HEK293T (cell line): ENCODE measurements around the gene DYNLL2.
A peak's percentile ranks its signal among the peaks of the same experiment; 100 is the strongest.
"Not testable (repeated sequence)": the region's sequence is repeated elsewhere in the genome, so short reads cannot be mapped to it uniquely, and the experiment has no call there.

Experiments
- CTCF ChIA-PET: fragments of 350-600 bp; formaldehyde crosslinking; extraction: SDS; loops from one replicate; lab custom pipeline; 2021; ENCODE audit warnings: antibody characterized with exemption, inconsistent platforms; lab: Yijun Ruan, JAX
- POLR2A ChIA-PET: fragments of 350-600 bp; formaldehyde crosslinking; extraction: SDS; loops from one replicate; lab custom pipeline; 2020; ENCODE audit warnings: antibody characterized with exemption, inconsistent platforms; lab: Yijun Ruan, JAX
- DNase-seq: peaks from one replicate; pipeline ENCODE4 v3.0.0; 2012; ENCODE audit warnings: mixed read lengths; ENCODE audit errors: extremely low spot score
- ARNT ChIP-seq: fragments of 450-650 bp; IDR thresholded peaks from 2 replicates; pipeline ENCODE4 v1.6.1; 2017; ENCODE audit warnings: mild to moderate bottlenecking
- BHLHE40 ChIP-seq: fragments of 450-650 bp; IDR thresholded peaks from 2 replicates; pipeline ENCODE4 v1.6.1; 2016; ENCODE audit warnings: mild to moderate bottlenecking, moderate library complexity, borderline replicate concordance
- CTBP1 ChIP-seq: fragments of 450-650 bp; IDR thresholded peaks from 2 replicates; pipeline ENCODE4 v1.6.1; 2016; ENCODE audit warnings: borderline replicate concordance
- ELF4 ChIP-seq: fragments of 450-650 bp; IDR thresholded peaks from 2 replicates; pipeline ENCODE4 v1.6.1; 2017; ENCODE audit warnings: antibody characterized with exemption
- FOXA1 ChIP-seq: fragments of 450-650 bp; IDR thresholded peaks from 2 replicates; pipeline ENCODE4 v1.6.1; 2016; ENCODE audit warnings: mild to moderate bottlenecking
- FOXK2 ChIP-seq: fragments of 450-650 bp; IDR thresholded peaks from 2 replicates; pipeline ENCODE4 v1.6.1; 2016; ENCODE audit warnings: mild to moderate bottlenecking
- FOXM1 ChIP-seq: fragments of 450-650 bp; IDR thresholded peaks from 2 replicates; pipeline ENCODE4 v1.6.1; 2017; ENCODE audit warnings: mild to moderate bottlenecking, borderline replicate concordance
- HDGF ChIP-seq: fragments of 450-650 bp; IDR thresholded peaks from 2 replicates; pipeline ENCODE4 v1.6.1; 2017; ENCODE audit warnings: antibody characterized with exemption, borderline replicate concordance
- L3MBTL2 ChIP-seq: fragments of 450-650 bp; conservative IDR thresholded peaks from 2 replicates; pipeline ENCODE4 v1.6.1; 2016; ENCODE audit warnings: mild to moderate bottlenecking
- LEF1 ChIP-seq: fragments of 450-650 bp; IDR thresholded peaks from 2 replicates; pipeline ENCODE4 v1.6.1; 2017; ENCODE audit warnings: mild to moderate bottlenecking, borderline replicate concordance
- NFRKB ChIP-seq: fragments of 450-650 bp; IDR thresholded peaks from 2 replicates; pipeline ENCODE4 v1.6.1; 2016; ENCODE audit warnings: mild to moderate bottlenecking, moderate library complexity
- SP1 ChIP-seq: fragments of 450-650 bp; IDR thresholded peaks from 2 replicates; pipeline ENCODE4 v1.6.1; 2017
- SUZ12 ChIP-seq: fragments of 450-650 bp; IDR thresholded peaks from 2 replicates; pipeline ENCODE4 v1.6.1; 2016; ENCODE audit warnings: mild to moderate bottlenecking
- TARDBP ChIP-seq: fragments of 450-650 bp; IDR thresholded peaks from 2 replicates; pipeline ENCODE4 v1.6.1; 2016
- ZNF384 ChIP-seq: fragments of 450-650 bp; IDR thresholded peaks from 2 replicates; pipeline ENCODE4 v1.6.1; 2016
- TF ChIP-seq, protein P1 (sequence below): fragments of 450-650 bp; IDR thresholded peaks from 2 replicates; pipeline ENCODE4 v1.6.1; 2016

Gene DYNLL2

DNA sequence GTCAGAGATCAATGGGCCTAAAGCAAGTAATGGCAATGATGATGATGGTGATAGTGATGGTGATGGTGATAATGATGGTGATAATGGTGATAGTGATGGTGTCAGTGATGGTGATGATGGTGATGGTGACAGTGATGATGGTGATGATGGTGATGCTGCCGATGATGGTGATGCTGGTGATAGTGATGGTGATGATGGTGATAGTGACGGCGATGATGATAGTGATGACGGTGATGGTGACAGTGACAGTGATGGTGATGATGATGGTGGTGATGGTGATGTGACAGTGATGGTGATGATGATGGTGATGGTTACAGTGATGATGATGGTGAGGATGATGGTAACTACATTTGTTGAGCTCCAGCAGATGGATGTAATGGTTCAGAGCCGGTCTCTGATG lies 34.2 kb downstream of the DYNLL2 start:
- DNase-seq: no peak
- TF ChIP-seq FOXK2 (no peak), CTBP1 (0 out of 2 replicates have a peak, but pooled peaks have one; percentile 15)
- ChIA-PET CTCF (no interaction called here), POLR2A (no interaction called here)

DNA sequence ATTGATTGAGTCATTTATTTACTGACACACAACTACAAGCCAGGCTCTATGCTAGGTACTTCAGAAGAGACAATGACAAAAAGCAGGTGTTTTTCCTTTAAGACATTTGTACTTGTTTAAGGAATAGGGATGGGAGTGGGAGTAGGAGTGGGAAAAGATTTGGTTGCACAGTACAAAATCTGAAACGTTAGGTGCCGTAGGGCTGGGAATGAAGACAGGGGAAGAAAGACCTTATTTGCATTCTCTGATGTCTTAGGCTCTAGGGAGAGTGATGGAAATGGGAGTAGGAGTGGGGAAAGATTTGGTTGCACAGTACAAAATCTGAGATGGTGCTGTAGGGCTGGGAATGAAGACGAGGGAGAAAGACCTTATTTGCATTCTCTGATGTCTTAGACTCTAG lies 36.3 kb downstream of the DYNLL2 start:
- no peak for DNase-seq
- ChIA-PET POLR2A (no interaction called here), CTCF (no interaction called here)
- TF ChIP-seq BHLHE40 (no peak), SP1 (no peak), FOXM1 (no peak), TARDBP (no peak), NFRKB (no peak), SUZ12 (no peak), L3MBTL2 (no peak), ELF4 (no peak), FOXA1 (no peak), ARNT (no peak), FOXK2 (no peak), CTBP1 (no peak), ZNF384 (no peak), HDGF (no peak), LEF1 (no peak)
- TF ChIP-seq, protein P1, sequence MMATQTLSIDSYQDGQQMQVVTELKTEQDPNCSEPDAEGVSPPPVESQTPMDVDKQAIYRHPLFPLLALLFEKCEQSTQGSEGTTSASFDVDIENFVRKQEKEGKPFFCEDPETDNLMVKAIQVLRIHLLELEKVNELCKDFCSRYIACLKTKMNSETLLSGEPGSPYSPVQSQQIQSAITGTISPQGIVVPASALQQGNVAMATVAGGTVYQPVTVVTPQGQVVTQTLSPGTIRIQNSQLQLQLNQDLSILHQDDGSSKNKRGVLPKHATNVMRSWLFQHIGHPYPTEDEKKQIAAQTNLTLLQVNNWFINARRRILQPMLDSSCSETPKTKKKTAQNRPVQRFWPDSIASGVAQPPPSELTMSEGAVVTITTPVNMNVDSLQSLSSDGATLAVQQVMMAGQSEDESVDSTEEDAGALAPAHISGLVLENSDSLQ: no peak

DNA sequence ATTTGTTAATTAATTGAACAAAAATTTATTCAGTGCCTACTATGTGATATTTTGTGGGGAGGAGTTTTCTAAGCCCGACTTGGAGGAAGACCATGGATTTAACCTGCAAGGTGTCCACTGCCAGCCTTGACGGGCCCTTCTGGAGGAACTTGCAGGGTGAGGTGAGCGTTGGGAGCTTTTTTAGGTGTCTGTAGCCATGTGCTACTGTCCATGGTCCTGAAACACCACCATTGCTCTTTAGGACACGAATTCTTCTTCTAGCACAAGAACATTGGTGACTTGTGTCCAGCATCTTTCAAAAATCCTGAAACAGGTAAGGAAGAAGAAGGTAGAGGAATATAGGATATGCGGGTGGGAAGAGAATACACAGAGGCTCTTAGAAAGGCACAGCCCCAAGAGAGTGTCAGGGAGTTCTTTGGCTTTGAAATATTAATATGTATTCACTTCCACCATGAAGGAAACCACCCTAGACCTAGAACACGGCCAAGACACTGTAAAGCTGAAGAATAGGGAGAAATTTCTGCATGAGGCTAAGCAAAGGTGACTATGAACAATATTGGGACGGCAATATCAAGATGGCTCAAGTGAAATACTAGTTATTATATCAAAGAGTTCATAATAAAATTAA lies 37.1 kb downstream of the DYNLL2 start:
- POLR2A ChIA-PET: no interaction called here
- TF ChIP-seq ELF4: no peak
- TF ChIP-seq ARNT: no peak
- no peak for TF ChIP-seq BHLHE40
- TF ChIP-seq ZNF384: no peak
- no peak for TF ChIP-seq SP1
- TF ChIP-seq FOXM1: no peak
- TF ChIP-seq TARDBP: no peak
- TF ChIP-seq LEF1: no peak
- no peak for TF ChIP-seq NFRKB
- no peak for TF ChIP-seq L3MBTL2
- no peak for TF ChIP-seq FOXK2
- TF ChIP-seq SUZ12: no peak
- TF ChIP-seq CTBP1: no peak
- no peak for TF ChIP-seq HDGF
- TF ChIP-seq, protein P1: no peak
- TF ChIP-seq FOXA1: no peak
- peak; percentile 51 for DNase-seq
- CTCF ChIA-PET: no interaction called here

DNA sequence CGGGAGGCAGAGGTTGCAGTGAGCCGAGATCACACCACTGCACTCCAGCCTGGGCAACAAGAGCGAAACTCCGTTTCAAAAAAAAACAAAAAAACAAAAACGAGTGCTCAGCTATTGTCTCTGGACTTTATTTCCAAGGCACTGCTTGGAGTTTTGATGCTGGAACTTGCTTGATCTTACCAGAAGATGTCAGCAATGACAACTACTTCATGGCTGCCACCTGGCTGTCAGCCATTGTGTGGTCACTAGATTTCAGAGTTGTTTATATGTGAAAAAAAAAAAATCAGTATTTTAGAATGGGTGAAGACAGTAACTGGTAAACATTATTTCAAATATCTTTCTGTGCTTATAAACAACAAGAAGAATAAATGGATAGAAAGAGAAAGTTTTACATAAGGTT lies 38.7 kb downstream of the DYNLL2 start:
- no peak for TF ChIP-seq L3MBTL2
- no peak for TF ChIP-seq FOXM1
- TF ChIP-seq HDGF: no peak
- no peak for TF ChIP-seq SUZ12
- no peak for TF ChIP-seq ARNT
- TF ChIP-seq FOXA1: no peak
- peak; percentile 76 for TF ChIP-seq ZNF384
- TF ChIP-seq, protein P1: peak; percentile 52; the same call in 1 of the 2 replicates
- no peak for TF ChIP-seq CTBP1
- no peak for TF ChIP-seq TARDBP
- TF ChIP-seq NFRKB: no peak
- TF ChIP-seq SP1: no peak
- TF ChIP-seq LEF1: no peak
- no peak for TF ChIP-seq FOXK2
- TF ChIP-seq ELF4: no peak
- TF ChIP-seq BHLHE40: no peak
- DNase-seq: peak; percentile 50
- CTCF ChIA-PET: interaction anchor here (0.7 to 1.0 kb wide), 3 partner anchors 40 to 113 kb away, joined by 3 to 4 read pairs (median 4); no protein-coding TSS in a partner anchor
- POLR2A ChIA-PET: no interaction called here

DNA sequence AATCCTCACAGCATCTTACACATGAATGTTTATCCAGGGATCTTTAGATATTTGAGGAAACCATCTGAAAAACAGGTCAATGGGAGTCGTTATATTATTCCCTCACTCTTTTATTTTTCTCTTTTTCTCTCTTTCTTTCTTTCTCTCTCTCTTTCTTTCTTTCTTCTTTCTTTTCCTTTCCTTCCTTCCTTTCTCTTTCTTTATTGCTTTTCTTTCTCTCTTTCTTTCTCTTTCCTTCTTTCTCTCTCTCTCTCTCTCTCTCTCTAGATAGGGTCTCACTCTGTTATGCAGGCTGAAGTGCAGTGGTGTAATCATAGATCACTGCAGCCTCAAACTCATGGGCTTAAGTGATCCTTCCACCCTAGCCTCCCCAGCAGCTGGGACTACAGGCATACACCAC lies 44.6 kb downstream of the DYNLL2 start:
- no peak for DNase-seq
- CTCF ChIA-PET: no interaction called here
- POLR2A ChIA-PET: no interaction called here
- no peak for TF ChIP-seq ARNT
- TF ChIP-seq FOXK2: no peak
- no peak for TF ChIP-seq LEF1
- TF ChIP-seq NFRKB: no peak
- TF ChIP-seq, protein P1: no peak
- TF ChIP-seq ZNF384: no peak
- no peak for TF ChIP-seq FOXA1
- no peak for TF ChIP-seq CTBP1
- TF ChIP-seq ELF4: no peak
- no peak for TF ChIP-seq HDGF

DNA sequence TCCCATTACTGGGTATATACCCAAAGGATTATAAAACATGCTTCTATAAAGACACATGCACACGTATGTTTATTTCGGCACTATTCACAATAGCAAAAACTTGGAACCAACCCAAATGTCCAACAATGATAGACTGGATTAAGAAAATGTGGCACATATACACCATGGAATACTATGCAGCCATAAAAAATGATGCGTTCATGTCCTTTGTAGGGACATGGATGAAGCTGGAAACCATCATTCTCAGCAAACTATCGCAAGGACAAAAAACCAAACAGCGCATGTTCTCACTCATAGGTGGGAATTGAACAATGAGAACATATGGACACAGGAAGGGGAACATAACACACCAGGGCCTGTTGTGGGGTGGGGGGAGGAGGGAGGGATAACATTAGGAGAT lies 49.5 kb downstream of the DYNLL2 start:
- CTCF ChIA-PET, DNase-seq, POLR2A ChIA-PET: not testable (repeated sequence)
